Epithelial cell of esophagus (primary cell): ENCODE results near the gene TBC1D7.

ENCODE experiments used
- DNase-seq: peaks from one replicate; pipeline ENCODE4 v3.0.0; 2010; ENCODE audit warnings: low read depth
- H3K4me3 ChIP-seq: 2 replicates; pipeline ENCODE4 v1.5.1; 2011; ENCODE audit warnings: mild to moderate bottlenecking, low read length, control low read depth
- CTCF ChIP-seq: IDR thresholded peaks from 2 replicates; pipeline ENCODE4 v1.5.1; 2011; ENCODE audit warnings: low read depth, mild to moderate bottlenecking, low read length, control low read depth, inconsistent platforms; ENCODE audit not compliant: insufficient read depth; ENCODE audit errors: missing control alignments

TBC1D7 gene

GRCh38 chr6:13328076-13328874, at the start of gene TBC1D7:
TBC1D7 (minus strand) TSS chr6:13328537; CDS start chr6:13326898, 1,639 bp downstream.
- TF ChIP-seq CTCF: peak; percentile 41
- peak within 1 kb of the TSS; percentile 97 for H3K4me3 ChIP-seq
- DNase-seq: peak; percentile 93

- no peak for DNase-seq
- no peak for TF ChIP-seq CTCF
Observed at GRCh38 chr6:13377054-13377758, 48.9 kb upstream of the TBC1D7 start.

GRCh38 chr6:13375360-13375878, 47.1 kb upstream of the TBC1D7 start:
- no peak for TF ChIP-seq CTCF
- peak; percentile 67 for DNase-seq
- no peak overlapping the region for H3K4me3 ChIP-seq

More at GRCh38 chr6:13377054-13377758, 48.9 kb upstream of the TBC1D7 start:
- no peak overlapping the region for H3K4me3 ChIP-seq

GRCh38 chr6:13373919-13374318, 45.6 kb upstream of the TBC1D7 start:
- no peak for DNase-seq
- H3K4me3 ChIP-seq: no peak overlapping the region
- no peak for TF ChIP-seq CTCF

- DNase-seq: no peak
- no peak for TF ChIP-seq CTCF
- H3K4me3 ChIP-seq: no peak overlapping the region
Observed at GRCh38 chr6:13373488-13373886, 45.1 kb upstream of the TBC1D7 start.

GRCh38 chr6:13372688-13373487, 44.6 kb upstream of the TBC1D7 start:
- TF ChIP-seq CTCF: no peak
- no peak overlapping the region for H3K4me3 ChIP-seq
- no peak for DNase-seq
